ENCODE results near the gene BLOC1S5. TPM values are rescaled to one million over a fixed set of nuclear protein-coding genes. Genes with fewer than 3 reads are reported as not detected.

BLOC1S5 gene
- total and polyA plus RNA-seq, 8 donors: 0.29 to 31.2 (median 7.2) TPM

- WGBS, 5 donors: 63 to 87% (median 69%) methylated on average over 4 of the region's 4 CpGs
- TF ChIP-seq POLR2A (IDR thresholded peaks at IDR 0.05) (no peak), POLR2AphosphoS5 (IDR thresholded peaks at IDR 0.05) (no peak), CTCF (IDR thresholded peaks at IDR 0.05) (no peak), EP300 (IDR thresholded peaks at IDR 0.05) (no peak)
Measured at GRCh38 chr6:8084586-8084985, 20.4 kb upstream of the BLOC1S5 start.

GRCh38 chr6:8082954-8083858, 19.0 kb upstream of the BLOC1S5 start:
- DNase-seq: peak in 1 of 2 donors; percentile 70
- WGBS, 5 donors: 22 to 47% (median 39%) methylated on average over 11 of the region's 11 CpGs
- TF ChIP-seq POLR2AphosphoS5 (IDR thresholded peaks at IDR 0.05) (peak in 2 of 3 donors; percentile 11 to 13), POLR2A (IDR thresholded peaks at IDR 0.05) (no peak)
- Histone ChIP-seq H3K36me3 (peaks cover 5 to 24% (median 21%) of the 10 kb centered on the region in 4 donors), H3K9me3 (no peaks in the 10 kb centered on the region), H3K4me1 (peaks cover 9 to 60% (median 39%) of the 10 kb centered on the region in 4 donors), H3K4me3 (no peak overlapping the region), H3K27ac (peak overlapping the region in 4 of 5 donors; percentile 65 to 84 (median 73)), H3K27me3 (no peaks in the 10 kb centered on the region)
- intact Hi-C loops (cut with DNase I; ENCODE audit: low total_unique reads): no loop called here

More at GRCh38 chr6:8084586-8084985, 20.4 kb upstream of the BLOC1S5 start:
- no peaks in the 10 kb centered on the region for H3K9me3 ChIP-seq
- no peaks in the 10 kb centered on the region for H3K27me3 ChIP-seq
- peaks cover 18 to 35% (median 34%) of the 10 kb centered on the region in 4 donors for H3K36me3 ChIP-seq
- H3K4me3 ChIP-seq: no peak overlapping the region
- intact Hi-C loops (cut with DNase I; ENCODE audit: low total_unique reads): no loop called here
- H3K4me1 ChIP-seq: peaks cover 9 to 58% (median 39%) of the 10 kb centered on the region in 4 donors
- H3K27ac ChIP-seq: peak overlapping the region in 3 of 5 donors; percentile 13 to 84 (median 75)
- no peak for DNase-seq

- Histone ChIP-seq H3K4me3 (no peak overlapping the region), H3K27ac (peak overlapping the region; percentile 42 to 84 (median 71)), H3K27me3 (no peaks in the 10 kb centered on the region), H3K4me1 (peaks cover 9 to 60% (median 39%) of the 10 kb centered on the region in 4 donors), H3K9me3 (no peaks in the 10 kb centered on the region), H3K36me3 (peaks cover 0 to 17% (median 14%) of the 10 kb centered on the region in 4 donors)
- no peak for TF ChIP-seq CTCF (IDR thresholded peaks at IDR 0.05)
- no peak for TF ChIP-seq EP300 (IDR thresholded peaks at IDR 0.05)
- TF ChIP-seq POLR2AphosphoS5 (IDR thresholded peaks at IDR 0.05): no peak
- no peak for TF ChIP-seq POLR2A (IDR thresholded peaks at IDR 0.05)
- no peak for DNase-seq
- intact Hi-C loops (cut with DNase I; ENCODE audit: low total_unique reads): no loop called here
- whole genome bisulfite sequencing, 5 donors: 46 to 70% (median 60%) methylated on average over 1 of the region's 1 CpG
Measured at GRCh38 chr6:8082572-8082953, 18.4 kb upstream of the BLOC1S5 start.

GRCh38 chr6:8080362-8081151, 16.4 kb upstream of the BLOC1S5 start:
- H3K9me3 ChIP-seq: no peaks in the 10 kb centered on the region
- H3K27ac ChIP-seq: peak overlapping the region in 4 of 5 donors; percentile 11 to 75 (median 38)
- DNase-seq: peak in 1 of 2 donors; percentile 38
- 30 to 63% (median 50%) methylated on average over 4 of the region's 4 CpGs for WGBS, 5 donors
- TF ChIP-seq POLR2AphosphoS5 (IDR thresholded peaks at IDR 0.05): peak in 1 of 3 donors; percentile 63
- TF ChIP-seq POLR2A (IDR thresholded peaks at IDR 0.05): no peak
- peaks cover 0 to 3% (median 0%) of the 10 kb centered on the region in 4 donors for H3K36me3 ChIP-seq
- peaks cover 9 to 57% (median 39%) of the 10 kb centered on the region in 4 donors for H3K4me1 ChIP-seq
- intact Hi-C loops (cut with DNase I; ENCODE audit: low total_unique reads): no loop called here
- H3K27me3 ChIP-seq: no peaks in the 10 kb centered on the region
- H3K4me3 ChIP-seq: no peak overlapping the region

- Histone ChIP-seq H3K4me1 (peaks cover 7 to 42% (median 29%) of the 10 kb centered on the region in 4 donors), H3K27me3 (no peaks in the 10 kb centered on the region), H3K27ac (no peak overlapping the region), H3K4me3 (no peak overlapping the region), H3K9me3 (no peaks in the 10 kb centered on the region), H3K36me3 (peaks cover 0 to 3% (median 0%) of the 10 kb centered on the region in 4 donors)
- 77 to 87% (median 85%) methylated on average over 2 of the region's 2 CpGs for WGBS, 5 donors
- TF ChIP-seq POLR2AphosphoS5 (IDR thresholded peaks at IDR 0.05): no peak
- TF ChIP-seq CTCF (IDR thresholded peaks at IDR 0.05): no peak
- TF ChIP-seq POLR2A (IDR thresholded peaks at IDR 0.05): no peak
- TF ChIP-seq EP300 (IDR thresholded peaks at IDR 0.05): no peak
- intact Hi-C loops (cut with DNase I; ENCODE audit: low total_unique reads): no loop called here
- DNase-seq: no peak
Measured at GRCh38 chr6:8079126-8079525, 14.9 kb upstream of the BLOC1S5 start.

Data from stomach (tissue), 9 donors.